GM19438 (cell line): ENCODE measurements around the gene SLC37A2.

Source experiments
- ATAC-seq: cut with Tn5 transposase; IDR thresholded peaks from one replicate; pipeline ENCODE4 v1.9.1; 2021; ENCODE audit warnings: low read depth; ENCODE audit not compliant: unreplicated experiment

The SLC37A2 gene

GRCh38 chr11:125102510-125102909 is 39.4 kb downstream of the SLC37A2 start:
- ATAC-seq = no peak

- no peak for ATAC-seq
These were observed 42.8 kb downstream of the SLC37A2 start for GRCh38 chr11:125105926-125106325.

- ATAC-seq = no peak
These were observed 45.4 kb downstream of the SLC37A2 start for GRCh38 chr11:125108469-125108868.

- ATAC-seq = no peak
These were observed 47.4 kb downstream of the SLC37A2 start for GRCh38 chr11:125110506-125110905.

GRCh38 chr11:125111001-125111342 is 47.9 kb downstream of the SLC37A2 start:
- ATAC-seq = no peak

- ATAC-seq = peak; percentile 99
These were observed 48.5 kb downstream of the SLC37A2 start, which contains the start of gene TMEM218 for GRCh38 chr11:125111343-125112207. Gene TMEM218, minus strand, starts transcription at chr11:125111626. Its CDS starts 9,385 bp downstream, at chr11:125102241.

GRCh38 chr11:125112208-125112604 is 49.1 kb downstream of the SLC37A2 start:
- ATAC-seq = no peak

GRCh38 chr11:125114518-125114917 is 51.4 kb downstream of the SLC37A2 start:
- no peak for ATAC-seq

GRCh38 chr11:125117429-125117828 is 54.3 kb downstream of the SLC37A2 start:
- ATAC-seq = no peak

GRCh38 chr11:125123194-125123946 is 60.3 kb downstream of the SLC37A2 start:
- no peak for ATAC-seq

- peak; percentile 93 for ATAC-seq
These were observed 61.0 kb downstream of the SLC37A2 start for GRCh38 chr11:125123947-125124617.

GRCh38 chr11:125124618-125124992 is 61.5 kb downstream of the SLC37A2 start:
- ATAC-seq = no peak

- ATAC-seq = no peak
These were observed 65.3 kb downstream of the SLC37A2 start for GRCh38 chr11:125128450-125128849.

- ATAC-seq = no peak
These were observed 66.3 kb downstream of the SLC37A2 start for GRCh38 chr11:125129316-125129993.

GRCh38 chr11:125132071-125132470 is 69.0 kb downstream of the SLC37A2 start:
- no peak for ATAC-seq

GRCh38 chr11:125132596-125132995 is 69.5 kb downstream of the SLC37A2 start:
- ATAC-seq = no peak

GRCh38 chr11:125136001-125136400 is 72.9 kb downstream of the SLC37A2 start:
- ATAC-seq = no peak

- ATAC-seq = no peak
These were observed 75.9 kb downstream of the SLC37A2 start for GRCh38 chr11:125138966-125139365.

GRCh38 chr11:125139778-125140177 is 76.7 kb downstream of the SLC37A2 start:
- no peak for ATAC-seq
